ENCODE data around the gene REV3L. TPM values are rescaled to one million over a fixed set of nuclear protein-coding genes. Genes with fewer than 3 reads are reported as not detected.
A peak's percentile ranks its signal among the peaks of the same experiment; 100 is the strongest.
"Not testable (repeated sequence)": the region's sequence is repeated elsewhere in the genome, so short reads cannot be mapped to it uniquely, and the experiment has no call there.

Gene REV3L
- total RNA-seq: 12.8 TPM
- long read RNA-seq, partial matches to known transcripts: 7 of 16 reads
- long read RNA-seq, other reads (novel, unspliced or antisense): 9 of 16 reads

GRCh38 chr6:111482959-111483735, at the start of gene REV3L:
Gene REV3L (minus strand): TSS chr6:111483218. CDS start chr6:111482888, 330 bp downstream.
- intact Hi-C loops (cut with micrococcal nuclease): loop anchor here (10.0 kb wide), 1 partner anchor 62 kb away; no protein-coding TSS in a partner anchor
- peak; percentile 79 for ATAC-seq
- peak; percentile 88 for DNase-seq

- intact Hi-C loops (cut with micrococcal nuclease): no loop called here
- no peak for DNase-seq
- no peak for ATAC-seq
These were observed 48.2 kb upstream of the REV3L start for GRCh38 chr6:111531185-111531584.

- ATAC-seq (no peak), DNase-seq (no peak)
- intact Hi-C loops (cut with micrococcal nuclease): no loop called here
These were observed 47.6 kb upstream of the REV3L start for GRCh38 chr6:111530667-111531066.

- ATAC-seq (no peak), DNase-seq (no peak)
- intact Hi-C loops (cut with micrococcal nuclease): no loop called here
These were observed 47.2 kb upstream of the REV3L start for GRCh38 chr6:111530218-111530617.

GRCh38 chr6:111527367-111527766, 44.3 kb upstream of the REV3L start:
- DNase-seq (no peak), ATAC-seq (no peak)
- intact Hi-C loops (cut with micrococcal nuclease): no loop called here

GRCh38 chr6:111524735-111525134, 41.7 kb upstream of the REV3L start:
- intact Hi-C loops (cut with micrococcal nuclease): no loop called here
- ATAC-seq: no peak
- no peak for DNase-seq

- ATAC-seq (no peak), DNase-seq (no peak)
- intact Hi-C loops (cut with micrococcal nuclease): no loop called here
These were observed 41.2 kb upstream of the REV3L start for GRCh38 chr6:111524252-111524651.

GRCh38 chr6:111523484-111524167, 40.6 kb upstream of the REV3L start:
- DNase-seq (no peak), ATAC-seq (peak; percentile 51)
- intact Hi-C loops (cut with micrococcal nuclease): no loop called here

GRCh38 chr6:111522393-111523020, 39.5 kb upstream of the REV3L start:
- DNase-seq (no peak), ATAC-seq (no peak)
- intact Hi-C loops (cut with micrococcal nuclease): no loop called here

- DNase-seq (no peak), ATAC-seq (no peak)
- intact Hi-C loops (cut with micrococcal nuclease): no loop called here
These were observed 38.7 kb upstream of the REV3L start for GRCh38 chr6:111521497-111522270.

GRCh38 chr6:111520524-111520923, 37.5 kb upstream of the REV3L start:
- DNase-seq (no peak), ATAC-seq (no peak)
- intact Hi-C loops (cut with micrococcal nuclease): no loop called here

- ATAC-seq: no peak
- no peak for DNase-seq
- intact Hi-C loops (cut with micrococcal nuclease): no loop called here
These were observed 34.9 kb upstream of the REV3L start for GRCh38 chr6:111517965-111518364.

GRCh38 chr6:111515259-111515658, 32.2 kb upstream of the REV3L start:
- intact Hi-C loops (cut with micrococcal nuclease): no loop called here
- ATAC-seq (no peak), DNase-seq (no peak)

GRCh38 chr6:111514531-111514930, 31.5 kb upstream of the REV3L start:
- ATAC-seq; intact Hi-C loops (cut with micrococcal nuclease); DNase-seq: not testable (repeated sequence)

GRCh38 chr6:111507219-111507618, 24.2 kb upstream of the REV3L start:
- DNase-seq: not testable (repeated sequence)

GRCh38 chr6:111505498-111505897, 22.5 kb upstream of the REV3L start:
- DNase-seq; intact Hi-C loops (cut with micrococcal nuclease); ATAC-seq: not testable (repeated sequence)

More at GRCh38 chr6:111507219-111507618, 24.2 kb upstream of the REV3L start:
- intact Hi-C loops (cut with micrococcal nuclease); ATAC-seq: not testable (repeated sequence)

GRCh38 chr6:111503660-111504059, 20.6 kb upstream of the REV3L start:
- intact Hi-C loops (cut with micrococcal nuclease): no loop called here
- ATAC-seq: no peak
- DNase-seq: no peak

- intact Hi-C loops (cut with micrococcal nuclease): no loop called here
These were observed 20.2 kb upstream of the REV3L start for GRCh38 chr6:111503194-111503593.

GRCh38 chr6:111502154-111502553, 19.1 kb upstream of the REV3L start:
- DNase-seq: no peak
- intact Hi-C loops (cut with micrococcal nuclease): no loop called here

More at GRCh38 chr6:111503194-111503593, 20.2 kb upstream of the REV3L start:
- ATAC-seq (no peak), DNase-seq (no peak)

More at GRCh38 chr6:111502154-111502553, 19.1 kb upstream of the REV3L start:
- ATAC-seq: no peak

Data from left ventricle myocardium superior (tissue), 1 donor.